HG03135 (cell line): Measurements from ENCODE around the gene TMTC2.

Experiments used
- ATAC-seq: cut with Tn5 transposase; IDR thresholded peaks from one replicate; pipeline ENCODE4 v1.9.1; 2021; ENCODE audit warnings: mild to moderate bottlenecking, moderate library complexity; ENCODE audit not compliant: unreplicated experiment

The TMTC2 gene

GRCh38 chr12:82874945-82875344 lies 188.2 kb downstream of the TMTC2 start:
- ATAC-seq: no peak

GRCh38 chr12:82876075-82876474 lies 189.4 kb downstream of the TMTC2 start:
- no peak for ATAC-seq

- ATAC-seq: no peak
These were observed 191.3 kb downstream of the TMTC2 start for GRCh38 chr12:82877963-82878362.

GRCh38 chr12:82880442-82880901 lies 193.8 kb downstream of the TMTC2 start:
- no peak for ATAC-seq

- no peak for ATAC-seq
These were observed 197.0 kb downstream of the TMTC2 start for GRCh38 chr12:82883394-82884355.

- ATAC-seq: no peak
These were observed 200.1 kb downstream of the TMTC2 start for GRCh38 chr12:82886671-82887340.

- ATAC-seq: no peak
These were observed 207.2 kb downstream of the TMTC2 start for GRCh38 chr12:82893896-82894295.

- ATAC-seq: no peak
These were observed 209.6 kb downstream of the TMTC2 start for GRCh38 chr12:82896277-82896676.

GRCh38 chr12:82896979-82897378 lies 210.3 kb downstream of the TMTC2 start:
- no peak for ATAC-seq

GRCh38 chr12:82898441-82898840 lies 211.7 kb downstream of the TMTC2 start:
- no peak for ATAC-seq

GRCh38 chr12:82904219-82904790 lies 217.6 kb downstream of the TMTC2 start:
- no peak for ATAC-seq

GRCh38 chr12:82910246-82910893 lies 223.7 kb downstream of the TMTC2 start:
- no peak for ATAC-seq

- no peak for ATAC-seq
These were observed 225.7 kb downstream of the TMTC2 start for GRCh38 chr12:82912406-82912805.

- no peak for ATAC-seq
These were observed 232.8 kb downstream of the TMTC2 start for GRCh38 chr12:82919388-82920054.

- no peak for ATAC-seq
These were observed 237.2 kb downstream of the TMTC2 start for GRCh38 chr12:82923935-82924334.

- no peak for ATAC-seq
These were observed 239.9 kb downstream of the TMTC2 start for GRCh38 chr12:82926630-82927029.

GRCh38 chr12:82930301-82930700 lies 243.6 kb downstream of the TMTC2 start:
- no peak for ATAC-seq

GRCh38 chr12:82931349-82932116 lies 244.8 kb downstream of the TMTC2 start:
- ATAC-seq: no peak

GRCh38 chr12:82937151-82937550 lies 250.4 kb downstream of the TMTC2 start:
- ATAC-seq: no peak

- ATAC-seq: no peak
These were observed 255.8 kb downstream of the TMTC2 start for GRCh38 chr12:82942521-82942920.
